Activated T-cell treated with anti-CD3 and anti-CD28 coated beads, Interleukin-2, amount 50 U/mL, for 4 hours (primary cell): Measurements from ENCODE around the gene PPP2R3C. TPM values are rescaled to one million over a fixed set of nuclear protein-coding genes. Genes with fewer than 3 reads are reported as not detected.

ENCODE experiments used
- total RNA-seq, 3 donors: library from RNA; stranded (reverse); gene quantifications; one replicate each; pipeline ENCODE4 v1.2.1, GENCODE V29; 2021

Gene PPP2R3C
- total RNA-seq, 3 donors from 2014 or later, result 36.9 to 41.7 (median 41.6) TPM

Other genes with a start within 250 kb of the PPP2R3C start
- 10 to 100 TPM; 70.8 to 79.5 (median 77.9) TPM for gene BAZ1A, start 246.6 kb downstream of the PPP2R3C start, total RNA-seq
- 10 to 100 TPM; 63.2 to 85.4 (median 74.5) TPM for gene SRP54, start 139.0 kb downstream of the PPP2R3C start, total RNA-seq
- gene FAM177A1, start 75.7 kb downstream of the PPP2R3C start, total RNA-seq, result 10 to 100 TPM; 35.4 to 44.4 (median 35.7) TPM
- gene PRORP, start 562 bp upstream of the PPP2R3C start, total RNA-seq, result 10 to 100 TPM; 29.2 to 29.9 (median 29.5) TPM
- 100 to 1,000 TPM; 562 to 636 (median 595) TPM for gene PSMA6, start 170.4 kb upstream of the PPP2R3C start, total RNA-seq